PC-3 (cell line): Measurements from ENCODE around the gene IRF2. TPM values are rescaled to one million over a fixed set of nuclear protein-coding genes. Genes with fewer than 3 reads are reported as not detected.

ENCODE experiments used
- ATAC-seq: fragments of 200-7000 bp; cut with Tn5 transposase; 2 replicates; pipeline ENCODE4 v1.9.1; 2020; ENCODE audit warnings: mild to moderate bottlenecking, moderate library complexity
- BruUV-seq: library from RNA; stranded (reverse); fragments of 400-500 nt; replicated peaks from 2 replicates; lab custom pipeline; 2021; lab: Mats Ljungman, UMichigan
- CTCF ChIA-PET: fragments of 300-600 bp; sonication (Branson Sonifier 250); formaldehyde crosslinking; loops from one replicate; lab custom pipeline; 2022; ENCODE audit warnings: antibody characterized with exemption; lab: Charles Lee
- POLR2A ChIA-PET: fragments of 300-600 bp; sonication (Branson Sonifier 250); formaldehyde crosslinking; loops from one replicate; lab custom pipeline; 2022; ENCODE audit warnings: antibody characterized with exemption; ENCODE audit not compliant: unreplicated experiment; lab: Charles Lee
- DNase-seq: peaks from one replicate; pipeline ENCODE4 v3.0.0-alpha.2; 2015
- H2AFZ ChIP-seq: fragments of 300-600 bp; sonication (generic); 2 replicates; pipeline ENCODE4 v1.6.0; 2016; ENCODE audit warnings: antibody characterized with exemption, low read length
- H3F3A ChIP-seq: fragments of 300-600 bp; sonication (generic); one replicate; pipeline ENCODE4 v1.6.0; 2017; ENCODE audit warnings: antibody characterized with exemption, low read length, control low read depth, mild to moderate bottlenecking; ENCODE audit not compliant: unreplicated experiment
- H3K27ac ChIP-seq: fragments of 300-600 bp; sonication (generic); 2 replicates; pipeline ENCODE4 v1.5.1; 2016; ENCODE audit warnings: mild to moderate bottlenecking, low read length
- H3K27me3 ChIP-seq: fragments of 300-600 bp; sonication (generic); 2 replicates; pipeline ENCODE4 v1.6.1; 2016; ENCODE audit warnings: low read length, mixed read lengths
- H3K36me3 ChIP-seq: fragments of 300-600 bp; sonication (generic); 2 replicates; pipeline ENCODE4 v1.6.1; 2016; ENCODE audit warnings: low read depth, mixed run types, low read length, mixed read lengths
- H3K4me1 ChIP-seq: fragments of 300-600 bp; sonication (generic); 2 replicates; pipeline ENCODE4 v1.5.1; 2016; ENCODE audit warnings: low read length; ENCODE audit not compliant: insufficient read depth
- H3K4me2 ChIP-seq: fragments of 300-600 bp; sonication (generic); 2 replicates; pipeline ENCODE4 v1.6.0; 2016; ENCODE audit warnings: low read length
- H3K4me3 ChIP-seq: fragments of 300-600 bp; sonication (generic); 2 replicates; pipeline ENCODE4 v1.5.1; 2016; ENCODE audit warnings: mild to moderate bottlenecking, low read length, mixed read lengths
- H3K79me2 ChIP-seq: fragments of 300-600 bp; sonication (generic); 2 replicates; pipeline ENCODE4 v1.6.1; 2017; ENCODE audit warnings: low read length, mixed read lengths
- H3K9ac ChIP-seq: fragments of 300-600 bp; sonication (generic); 2 replicates; pipeline ENCODE4 v1.6.0; 2016; ENCODE audit warnings: mild to moderate bottlenecking, low read length
- H3K9me2 ChIP-seq: fragments of 300-600 bp; sonication (generic); replicated peaks from 2 replicates; pipeline ENCODE4 v1.6.1; 2016; ENCODE audit warnings: mixed run types, low read length, mixed read lengths
- H3K9me3 ChIP-seq: fragments of 300-600 bp; sonication (generic); 2 replicates; pipeline ENCODE4 v1.6.1; 2016; ENCODE audit warnings: low read length, mixed read lengths
- H4K20me1 ChIP-seq: fragments of 300-600 bp; sonication (generic); 2 replicates; pipeline ENCODE4 v1.6.1; 2016; ENCODE audit warnings: low read length, mixed read lengths
- EZH2 ChIP-seq: fragments of 300-600 bp; sonication (generic); IDR thresholded peaks from one replicate; pipeline ENCODE4 v1.6.1; 2017; ENCODE audit warnings: antibody characterized with exemption, mild to moderate bottlenecking, low read length; ENCODE audit not compliant: unreplicated experiment
- EZH2phosphoT487 ChIP-seq: fragments of 300-600 bp; sonication (generic); IDR thresholded peaks from 2 replicates; pipeline ENCODE4 v1.6.1; 2018; ENCODE audit warnings: mild to moderate bottlenecking, antibody characterized with exemption, low read length, borderline replicate concordance
- intact Hi-C: fragments of 100-400 bp; cut with micrococcal nuclease; formaldehyde crosslinking; loops from 2 replicates; pipeline ENCODE4 v1.9.0; 2023
- total RNA-seq: library from RNA; depleted of rRNA; stranded (reverse); fragments of >200 nt; gene quantifications from 2 replicates; pipeline ENCODE4 v1.2.3, GENCODE V29; 2014
- TF ChIP-seq, protein P1 (sequence below): fragments of 300-600 bp; sonication (generic); conservative IDR thresholded peaks from 2 replicates; pipeline ENCODE4 v1.5.1; 2017; ENCODE audit warnings: antibody characterized with exemption, low read depth, mild to moderate bottlenecking, low read length

The IRF2 gene
- total RNA-seq, 1 experiment from 2014 or later = 7.7 TPM

DNA sequence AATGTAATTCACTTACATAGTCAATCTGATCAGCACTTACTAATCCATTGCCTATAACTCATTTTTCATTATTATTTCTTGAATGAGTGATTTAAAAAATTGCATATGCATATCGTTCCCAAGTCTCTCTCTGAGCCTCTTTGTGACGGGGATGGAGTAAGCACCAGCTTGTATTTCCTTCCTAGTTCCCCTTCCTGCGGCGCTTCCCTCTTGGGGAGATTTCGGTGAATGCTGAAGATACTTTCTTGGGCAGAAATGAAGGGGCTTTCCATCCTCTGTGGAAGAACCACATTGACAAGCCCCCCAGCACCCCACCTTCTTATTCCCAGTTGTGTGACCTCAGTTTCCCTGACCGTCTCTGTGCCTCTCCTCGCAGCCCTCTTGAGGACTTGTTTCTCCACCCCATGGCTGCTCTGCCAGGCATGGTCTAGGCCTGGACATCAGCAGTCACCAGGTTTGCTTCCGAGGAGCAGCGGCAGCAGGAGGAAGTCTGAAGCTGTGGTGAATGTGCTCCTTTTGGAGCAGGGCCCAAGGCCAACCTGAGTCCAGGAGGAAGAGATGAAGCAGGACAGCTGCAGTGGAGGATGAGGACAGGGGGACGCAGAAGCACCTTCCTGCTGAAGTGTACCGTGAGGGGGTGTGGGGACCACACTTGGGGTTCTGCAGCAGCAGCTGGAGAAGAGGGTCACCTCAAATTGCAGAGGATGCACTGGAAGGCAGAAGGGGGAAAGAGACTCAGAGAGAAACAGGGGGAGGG is 124.9 kb downstream of the IRF2 start:
- no TSS peak for BruUV-seq
- H3K9me3 ChIP-seq = no peaks in the 10 kb centered on the region
- H3K9me2 ChIP-seq = no peaks in the 10 kb centered on the region
- H3K9ac ChIP-seq = no peak overlapping the region
- ATAC-seq (no peak), DNase-seq (no peak)
- ChIA-PET CTCF (no interaction called here), POLR2A (no interaction called here)
- no peaks in the 10 kb centered on the region for H3K36me3 ChIP-seq
- H3K79me2 ChIP-seq = no peaks in the 10 kb centered on the region
- intact Hi-C loops = no loop called here
- H3K4me3 ChIP-seq = no peak overlapping the region
- H3K4me1 ChIP-seq = peaks cover 13% of the 10 kb centered on the region
- H3F3A ChIP-seq = no peaks in the 10 kb centered on the region
- H3K4me2 ChIP-seq = no peak overlapping the region
- H2AFZ ChIP-seq = no peak overlapping the region
- no peak overlapping the region for H3K27ac ChIP-seq
- no peaks in the 10 kb centered on the region for H4K20me1 ChIP-seq
- no peak for TF ChIP-seq EZH2
- no peak for TF ChIP-seq EZH2phosphoT487
- TF ChIP-seq, protein P1, sequence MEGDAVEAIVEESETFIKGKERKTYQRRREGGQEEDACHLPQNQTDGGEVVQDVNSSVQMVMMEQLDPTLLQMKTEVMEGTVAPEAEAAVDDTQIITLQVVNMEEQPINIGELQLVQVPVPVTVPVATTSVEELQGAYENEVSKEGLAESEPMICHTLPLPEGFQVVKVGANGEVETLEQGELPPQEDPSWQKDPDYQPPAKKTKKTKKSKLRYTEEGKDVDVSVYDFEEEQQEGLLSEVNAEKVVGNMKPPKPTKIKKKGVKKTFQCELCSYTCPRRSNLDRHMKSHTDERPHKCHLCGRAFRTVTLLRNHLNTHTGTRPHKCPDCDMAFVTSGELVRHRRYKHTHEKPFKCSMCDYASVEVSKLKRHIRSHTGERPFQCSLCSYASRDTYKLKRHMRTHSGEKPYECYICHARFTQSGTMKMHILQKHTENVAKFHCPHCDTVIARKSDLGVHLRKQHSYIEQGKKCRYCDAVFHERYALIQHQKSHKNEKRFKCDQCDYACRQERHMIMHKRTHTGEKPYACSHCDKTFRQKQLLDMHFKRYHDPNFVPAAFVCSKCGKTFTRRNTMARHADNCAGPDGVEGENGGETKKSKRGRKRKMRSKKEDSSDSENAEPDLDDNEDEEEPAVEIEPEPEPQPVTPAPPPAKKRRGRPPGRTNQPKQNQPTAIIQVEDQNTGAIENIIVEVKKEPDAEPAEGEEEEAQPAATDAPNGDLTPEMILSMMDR = no peak
- no peaks in the 10 kb centered on the region for H3K27me3 ChIP-seq

DNA sequence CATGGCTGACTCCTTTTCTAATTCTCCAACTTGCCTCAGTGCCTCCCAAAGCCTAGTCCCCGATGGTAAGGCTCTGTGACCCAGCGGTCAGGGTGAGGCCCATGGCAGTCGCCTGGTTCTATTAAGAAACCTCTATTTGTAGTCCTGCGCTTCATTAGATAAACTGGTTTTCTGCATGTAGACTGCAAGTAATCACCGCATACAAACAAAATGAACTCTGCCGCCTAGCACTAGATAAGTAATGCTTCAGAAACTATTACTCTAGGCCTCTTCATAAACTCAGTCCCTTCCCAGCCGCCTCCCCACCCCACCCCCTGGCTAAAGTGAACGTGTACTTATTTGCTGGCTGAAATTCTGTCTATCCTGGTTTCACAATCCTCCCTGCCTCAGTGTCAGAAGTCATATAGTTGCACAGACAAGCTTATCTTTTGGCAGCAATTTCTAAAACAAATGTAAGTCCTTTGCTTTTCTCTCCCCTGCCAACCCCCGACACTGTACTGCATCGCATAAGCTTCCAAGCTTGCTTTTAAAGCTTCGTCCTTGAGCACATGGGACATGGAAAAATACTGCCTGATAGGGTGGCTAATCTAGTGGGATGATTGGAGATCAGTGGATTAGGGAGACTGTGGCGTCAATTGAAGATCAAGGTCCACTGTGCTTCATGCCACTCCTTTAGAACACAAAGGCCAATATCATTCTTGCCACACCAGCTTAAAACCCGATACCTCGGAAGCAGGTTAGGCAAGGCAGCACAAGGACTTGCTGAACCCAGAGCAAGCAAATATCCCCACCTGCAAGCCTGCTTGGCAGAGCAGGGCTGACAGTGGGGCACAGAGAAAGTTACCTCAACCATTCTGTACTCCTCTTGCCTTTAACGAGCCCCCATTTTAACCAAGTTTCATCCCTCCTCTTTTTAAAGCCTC is 125.8 kb downstream of the IRF2 start:
- intact Hi-C loops = no loop called here
- H3K9me3 ChIP-seq = no peaks in the 10 kb centered on the region
- no peaks in the 10 kb centered on the region for H3K9me2 ChIP-seq
- no peaks in the 10 kb centered on the region for H3F3A ChIP-seq
- ChIA-PET POLR2A (no interaction called here), CTCF (no interaction called here)
- peaks cover 13% of the 10 kb centered on the region for H3K4me1 ChIP-seq
- ATAC-seq (no peak), DNase-seq (no peak)
- 0 out of 2 replicates have a peak overlapping the region, but pooled peaks have one; percentile 29 for H2AFZ ChIP-seq
- no peaks in the 10 kb centered on the region for H3K36me3 ChIP-seq
- H3K4me3 ChIP-seq = no peak overlapping the region
- no peak overlapping the region for H3K4me2 ChIP-seq
- H3K27me3 ChIP-seq = no peaks in the 10 kb centered on the region
- no peaks in the 10 kb centered on the region for H4K20me1 ChIP-seq
- TF ChIP-seq, protein P1 = no peak
- no peak for TF ChIP-seq EZH2
- no peak for TF ChIP-seq EZH2phosphoT487
- H3K79me2 ChIP-seq = no peaks in the 10 kb centered on the region
- BruUV-seq = no TSS peak
- H3K9ac ChIP-seq = no peak overlapping the region
- H3K27ac ChIP-seq = no peak overlapping the region
